Medulla oblongata (tissue), 1 donor: Measurements from ENCODE around the gene SPIN1.
A peak's percentile ranks its signal among the peaks of the same experiment; 100 is the strongest.
"Not testable (repeated sequence)": the region's sequence is repeated elsewhere in the genome, so short reads cannot be mapped to it uniquely, and the experiment has no call there.

Source experiments
- DNase-seq: peaks from one replicate; pipeline ENCODE4 v3.0.0-alpha.2; 2015; ENCODE audit errors: extremely low spot score

SPIN1 gene

GRCh38 chr9:88388203-88388885, at the start of gene SPIN1:
SPIN1 (plus strand) TSS chr9:88388444; CDS start chr9:88426540, 38,096 bp downstream.
- peak; percentile 54 for DNase-seq

- no peak for DNase-seq
These were observed 48.9 kb upstream of the SPIN1 start for GRCh38 chr9:88339317-88339716.

GRCh38 chr9:88342246-88342645, 46.0 kb upstream of the SPIN1 start:
- DNase-seq, result no peak

GRCh38 chr9:88344013-88344412, 44.2 kb upstream of the SPIN1 start:
- no peak for DNase-seq

GRCh38 chr9:88350354-88350753, 37.9 kb upstream of the SPIN1 start:
- not testable (repeated sequence) for DNase-seq

GRCh38 chr9:88355166-88355565, 33.1 kb upstream of the SPIN1 start:
- no peak for DNase-seq

GRCh38 chr9:88357250-88357649, 31.0 kb upstream of the SPIN1 start:
- DNase-seq, result not testable (repeated sequence)

- DNase-seq, result no peak
These were observed 29.5 kb upstream of the SPIN1 start for GRCh38 chr9:88358723-88359122.

- no peak for DNase-seq
These were observed 28.3 kb upstream of the SPIN1 start for GRCh38 chr9:88359974-88360373.

- DNase-seq, result no peak
These were observed 25.6 kb upstream of the SPIN1 start for GRCh38 chr9:88362681-88363080.

GRCh38 chr9:88363661-88364060, 24.6 kb upstream of the SPIN1 start:
- no peak for DNase-seq

GRCh38 chr9:88364706-88365105, 23.5 kb upstream of the SPIN1 start:
- no peak for DNase-seq

GRCh38 chr9:88370346-88370745, 17.9 kb upstream of the SPIN1 start:
- DNase-seq, result no peak

- no peak for DNase-seq
These were observed 16.1 kb upstream of the SPIN1 start for GRCh38 chr9:88372103-88372654.

GRCh38 chr9:88373045-88373444, 15.2 kb upstream of the SPIN1 start:
- no peak for DNase-seq

GRCh38 chr9:88378317-88378716, 9.9 kb upstream of the SPIN1 start:
- DNase-seq, result no peak

GRCh38 chr9:88379352-88379751, 8.9 kb upstream of the SPIN1 start:
- no peak for DNase-seq

GRCh38 chr9:88380118-88380517, 8.1 kb upstream of the SPIN1 start:
- no peak for DNase-seq

GRCh38 chr9:88381322-88381721, 6.9 kb upstream of the SPIN1 start:
- not testable (repeated sequence) for DNase-seq

- DNase-seq, result no peak
These were observed 5.1 kb upstream of the SPIN1 start for GRCh38 chr9:88383176-88383575.

- not testable (repeated sequence) for DNase-seq
These were observed 2.1 kb upstream of the SPIN1 start for GRCh38 chr9:88386137-88386536.

GRCh38 chr9:88387036-88387551, 1.1 kb upstream of the SPIN1 start:
- DNase-seq, result no peak

- DNase-seq, result peak; percentile 67
These were observed 567 bp upstream of the SPIN1 start for GRCh38 chr9:88387552-88388202.
